Right renal pelvis (tissue), 4 donors: Measurements from ENCODE around the gene EHMT1. TPM values are rescaled to one million over a fixed set of nuclear protein-coding genes. Genes with fewer than 3 reads are reported as not detected.
"Not testable (repeated sequence)": the region's sequence is repeated elsewhere in the genome, so short reads cannot be mapped to it uniquely, and the experiment has no call there.

ENCODE experiments used
- DNase-seq, 4 donors: peaks; one replicate each; pipeline ENCODE4 v3.0.0-alpha.2; 2013; ENCODE audit warnings: low read depth in 4 of 4, low spot score in 3 of 4, missing footprints in 1 of 4
- polyA plus RNA-seq, 4 donors: library from polyadenylated mRNA; unstranded; fragments of 120-200 nt; gene quantifications; one replicate each; pipeline ENCODE4 v1.2.1, GENCODE V29; 2013; ENCODE audit not compliant: insufficient read length in 4 of 4

The EHMT1 gene
- polyA plus RNA-seq, 4 donors: 62.6 to 73.2 (median 71.3) TPM

GRCh38 chr9:137613738-137614523, 4.9 kb upstream of the EHMT1 start:
- no peak for DNase-seq

DNA sequence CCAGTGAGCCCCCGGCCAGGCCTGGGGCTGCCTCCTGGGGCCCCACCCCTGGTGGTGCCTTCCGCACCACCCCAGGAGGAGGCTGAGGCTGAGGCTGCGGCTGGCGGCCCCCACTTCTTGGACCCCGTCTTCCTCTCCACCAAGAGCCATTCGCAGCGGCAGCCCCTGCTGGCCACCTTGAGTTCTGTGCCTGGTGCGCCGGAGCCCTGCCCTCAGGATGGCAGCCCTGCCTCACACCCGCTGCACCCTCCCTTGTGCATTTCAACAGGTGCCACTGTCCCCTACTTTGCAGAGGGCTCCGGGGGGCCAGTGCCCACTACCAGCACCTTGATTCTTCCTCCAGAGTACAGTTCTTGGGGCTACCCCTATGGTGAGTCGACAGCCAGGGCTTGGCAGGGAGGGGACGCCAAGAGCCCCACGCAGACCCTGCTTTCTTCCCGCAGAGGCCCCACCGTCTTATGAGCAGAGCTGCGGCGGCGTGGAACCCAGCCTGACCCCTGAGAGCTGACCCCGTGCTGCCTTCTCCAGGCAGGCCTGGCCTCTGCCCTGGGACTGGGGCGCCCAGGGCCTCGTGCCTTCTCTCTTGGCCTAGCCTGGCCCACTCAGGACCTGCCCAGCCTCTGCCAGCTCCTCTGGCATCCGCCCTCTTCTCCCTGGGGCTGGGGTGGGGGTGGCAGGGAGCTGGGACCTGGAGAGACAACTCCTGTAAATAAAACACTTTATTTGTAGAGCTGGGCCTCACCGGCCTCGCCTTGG, 4.0 kb upstream of the EHMT1 start:
- no peak for DNase-seq

DNA sequence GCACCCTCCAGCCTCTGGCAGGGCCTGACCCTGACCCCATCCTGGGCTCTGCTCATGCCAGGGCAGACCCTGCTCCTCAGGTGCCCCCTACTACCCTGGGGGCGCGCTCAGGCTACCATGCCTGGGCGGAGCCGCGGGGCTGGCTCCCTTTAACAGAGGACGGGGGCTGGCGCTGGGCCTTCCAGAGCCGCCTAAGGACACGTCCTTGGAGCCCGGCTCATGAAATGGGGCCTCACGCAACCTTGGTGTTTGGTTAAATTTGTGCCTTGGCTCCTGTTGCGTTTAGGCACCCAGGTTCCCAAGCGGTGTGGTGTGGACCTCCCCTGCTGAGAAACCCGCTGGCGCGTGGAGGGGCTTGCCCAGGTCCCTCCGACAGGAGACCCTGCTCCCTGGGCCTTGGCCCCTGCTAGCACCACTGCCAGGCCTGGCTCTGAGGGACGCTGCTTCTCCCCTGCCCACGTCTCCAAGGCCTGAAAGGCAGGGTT, 3.4 kb upstream of the EHMT1 start:
- DNase-seq: no peak

DNA sequence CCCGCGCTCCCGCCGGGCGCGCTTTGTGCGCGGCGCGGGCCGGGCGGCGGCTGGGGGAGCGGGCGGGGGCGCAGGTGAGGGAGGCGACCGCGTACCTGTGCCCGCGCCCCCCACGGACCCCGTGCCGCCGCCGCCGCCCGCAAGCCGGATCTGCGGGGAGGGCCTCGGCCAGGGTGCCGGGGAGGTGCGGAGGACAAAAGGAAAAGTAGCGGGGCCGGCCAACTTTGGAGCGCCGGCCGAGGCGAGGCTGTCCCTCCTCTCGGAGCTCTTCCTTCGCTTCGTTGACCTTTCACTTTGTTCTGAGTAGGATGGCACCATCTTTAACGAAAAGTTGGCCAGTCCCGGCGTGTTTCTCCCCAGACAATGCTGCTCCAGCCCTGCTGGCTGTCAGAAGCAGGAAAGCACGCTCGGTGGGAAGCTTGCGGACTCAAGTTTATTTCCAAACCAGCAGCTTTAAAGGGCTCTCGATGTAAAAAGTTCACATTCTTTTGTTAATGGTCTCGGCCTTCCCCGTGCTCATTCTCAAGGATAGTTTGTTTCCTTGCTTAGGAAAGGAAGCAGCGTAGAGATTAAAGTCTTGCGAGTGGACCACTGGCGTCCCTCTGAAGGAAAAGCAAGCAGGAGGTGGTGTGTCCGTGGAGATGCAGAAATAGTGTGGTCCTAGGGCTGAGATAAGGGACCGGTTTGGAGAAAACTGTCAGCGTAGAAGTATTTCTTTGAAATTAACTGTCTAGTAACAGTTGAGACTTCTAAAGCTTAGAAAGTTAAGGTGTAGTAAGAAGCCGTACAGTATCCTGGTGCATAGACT, 639 bp downstream of the EHMT1 start:
- DNase-seq: no peak

DNA sequence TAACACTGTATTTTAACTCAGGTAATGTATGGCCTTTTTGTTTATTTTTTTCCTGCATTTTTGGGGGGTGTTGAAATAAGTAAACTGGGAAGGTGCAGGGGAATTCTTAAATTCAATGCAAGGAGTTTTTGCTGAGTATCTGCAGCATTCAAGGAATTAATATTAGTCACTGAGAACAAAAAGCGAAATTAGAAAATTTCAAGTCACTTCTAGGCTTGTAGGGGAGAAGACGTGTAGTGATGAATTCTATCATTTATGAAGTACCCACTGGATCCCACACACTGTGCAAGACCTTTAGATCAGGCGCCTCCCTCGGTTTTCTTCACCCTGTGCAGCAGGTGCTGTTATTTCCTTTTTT, 1.2 kb downstream of the EHMT1 start:
- no peak for DNase-seq

DNA sequence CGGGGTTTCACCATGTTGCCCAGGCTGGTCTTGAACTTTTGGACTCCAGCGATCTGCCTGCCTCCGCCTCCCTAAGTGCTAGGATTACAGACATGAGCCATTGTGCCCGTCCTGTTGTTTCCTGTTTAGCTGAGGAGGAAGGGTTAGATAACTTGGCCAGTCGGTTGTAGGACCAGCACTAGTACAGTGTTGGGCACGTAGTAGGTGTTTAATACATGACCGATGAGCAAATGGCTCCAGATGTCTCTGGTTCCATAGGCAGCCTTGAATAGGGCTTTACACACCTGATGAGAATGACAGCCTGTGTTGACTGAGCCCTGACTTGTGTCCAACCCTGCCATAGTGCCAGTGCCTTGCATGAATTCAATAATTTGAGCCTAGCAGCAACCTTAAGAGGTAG, 1.8 kb downstream of the EHMT1 start:
- DNase-seq: no peak

GRCh38 chr9:137621131-137621757, 2.4 kb downstream of the EHMT1 start:
- DNase-seq: no peak

- not testable (repeated sequence) for DNase-seq
These were observed 3.4 kb downstream of the EHMT1 start for GRCh38 chr9:137622211-137622610.

- DNase-seq: no peak
These were observed 7.7 kb downstream of the EHMT1 start for GRCh38 chr9:137626464-137626863.

GRCh38 chr9:137627406-137627805, 8.6 kb downstream of the EHMT1 start:
- not testable (repeated sequence) for DNase-seq

DNA sequence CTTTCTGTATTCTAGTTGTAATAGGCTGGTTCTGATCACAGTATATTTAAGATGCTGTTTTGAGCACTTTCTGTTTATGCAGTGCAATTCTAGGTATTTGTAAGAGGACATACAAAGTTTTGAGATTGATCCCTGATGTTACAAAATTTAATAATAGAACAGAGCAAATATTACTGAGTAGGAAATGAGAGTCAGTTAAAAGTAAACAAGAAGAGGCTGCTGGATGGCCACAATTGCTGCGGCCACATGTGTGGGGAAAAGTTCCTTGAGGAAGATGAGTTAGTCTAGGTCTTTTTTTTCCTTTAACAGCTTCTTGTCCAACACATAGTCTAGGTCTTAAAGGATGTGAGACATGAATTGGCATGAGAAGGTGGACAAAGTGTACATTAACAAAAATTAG, 11.3 kb downstream of the EHMT1 start:
- DNase-seq: no peak

DNA sequence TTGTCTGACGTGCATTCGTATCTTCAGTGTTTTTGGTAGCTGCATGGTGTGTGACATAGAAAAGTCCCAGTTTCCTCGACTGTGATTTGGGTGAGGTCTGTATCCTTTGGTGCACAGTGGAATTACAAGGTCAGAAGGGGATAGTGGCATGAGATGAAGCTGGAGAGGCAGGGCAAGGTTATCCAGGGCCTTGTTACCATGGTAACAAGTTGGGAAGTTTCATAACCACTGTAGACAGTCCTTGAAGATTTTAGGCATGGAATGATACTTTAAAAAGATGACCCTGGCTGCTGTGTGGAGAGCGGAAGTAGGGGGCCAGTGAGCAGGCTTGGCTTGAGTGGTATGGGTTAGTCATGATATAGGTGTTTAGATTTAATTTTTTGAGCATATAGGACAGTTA, 11.9 kb downstream of the EHMT1 start:
- DNase-seq: no peak

DNA sequence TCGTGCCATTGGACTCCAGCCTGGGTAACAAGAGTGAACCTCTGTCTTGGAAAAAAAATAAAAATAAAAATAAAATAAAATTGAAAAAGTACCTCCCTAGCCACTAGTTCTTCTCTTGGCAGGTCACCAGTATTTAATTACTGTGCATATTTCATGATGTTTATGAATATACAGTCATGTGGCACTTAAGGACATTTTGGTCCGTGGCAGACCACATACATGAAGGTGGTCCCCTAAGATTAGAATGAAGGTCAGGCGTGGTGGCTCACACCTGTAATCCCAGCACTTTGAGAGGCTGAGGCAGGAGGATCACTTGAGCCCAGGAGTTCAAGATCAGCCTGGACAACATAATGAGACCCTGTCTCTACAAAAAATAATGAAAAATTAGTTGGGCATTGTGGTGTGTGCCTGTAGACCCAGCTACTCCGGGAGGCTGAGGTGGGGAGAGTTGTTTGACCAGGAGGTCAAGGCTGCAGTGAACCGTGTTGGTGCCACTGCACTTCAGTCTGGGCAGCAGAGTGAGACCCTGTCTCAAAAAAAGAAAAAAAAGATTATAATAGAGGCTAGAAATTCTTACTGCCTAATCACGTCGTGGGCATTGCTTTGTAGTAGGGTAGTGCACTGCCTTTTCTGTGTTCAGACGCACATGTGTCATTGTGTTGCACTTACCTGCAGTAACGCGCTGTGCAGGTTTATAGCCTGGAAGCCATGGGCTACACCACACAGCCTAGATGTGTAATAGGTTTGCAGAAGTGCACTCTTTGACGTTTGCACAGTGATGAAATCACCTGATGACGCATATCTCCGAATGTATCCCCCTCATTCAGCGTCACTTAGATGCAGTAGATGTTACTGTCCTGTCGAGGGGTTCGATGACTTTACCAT, 12.8 kb downstream of the EHMT1 start:
- no peak for DNase-seq

- no peak for DNase-seq
These were observed 13.7 kb downstream of the EHMT1 start for GRCh38 chr9:137632230-137633161.

DNA sequence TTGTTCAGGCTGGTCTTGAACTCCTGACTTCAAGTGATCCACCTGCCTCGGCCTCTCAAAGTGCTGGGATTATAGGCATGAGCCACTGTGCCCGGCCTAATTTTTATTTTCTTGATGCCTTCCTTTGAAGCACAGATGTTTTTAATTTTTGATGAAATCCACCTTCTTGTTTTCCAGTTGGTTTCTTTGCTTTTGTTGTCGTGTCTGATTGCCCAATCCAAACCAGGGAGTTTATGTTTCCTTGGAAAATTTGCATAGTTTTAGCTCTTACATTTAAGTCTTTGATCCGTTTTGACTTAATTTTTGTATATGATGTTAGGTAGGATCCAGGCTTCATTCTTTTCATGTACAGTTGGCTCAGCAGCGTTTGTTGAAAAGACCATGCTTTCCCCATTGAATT, 15.2 kb downstream of the EHMT1 start:
- DNase-seq: no peak

DNA sequence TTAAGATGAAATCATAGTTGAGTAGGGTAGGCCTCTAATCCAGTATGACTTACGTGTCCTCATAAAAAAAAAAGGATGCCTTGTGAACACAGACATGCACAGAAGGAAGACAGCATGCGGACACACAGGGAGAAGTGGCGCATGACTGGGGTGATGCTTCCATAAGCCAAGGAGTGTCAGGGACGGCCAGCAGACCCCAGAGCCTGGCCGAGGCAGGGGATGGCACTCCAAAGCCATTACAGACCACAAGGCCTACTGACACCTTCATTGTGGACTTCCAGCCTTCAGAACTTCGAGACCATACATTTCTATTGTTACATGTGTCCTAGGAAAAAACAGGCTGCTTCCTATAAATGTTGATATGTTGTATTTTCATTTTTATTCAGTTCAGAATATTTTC, 19.9 kb downstream of the EHMT1 start:
- DNase-seq: no peak

DNA sequence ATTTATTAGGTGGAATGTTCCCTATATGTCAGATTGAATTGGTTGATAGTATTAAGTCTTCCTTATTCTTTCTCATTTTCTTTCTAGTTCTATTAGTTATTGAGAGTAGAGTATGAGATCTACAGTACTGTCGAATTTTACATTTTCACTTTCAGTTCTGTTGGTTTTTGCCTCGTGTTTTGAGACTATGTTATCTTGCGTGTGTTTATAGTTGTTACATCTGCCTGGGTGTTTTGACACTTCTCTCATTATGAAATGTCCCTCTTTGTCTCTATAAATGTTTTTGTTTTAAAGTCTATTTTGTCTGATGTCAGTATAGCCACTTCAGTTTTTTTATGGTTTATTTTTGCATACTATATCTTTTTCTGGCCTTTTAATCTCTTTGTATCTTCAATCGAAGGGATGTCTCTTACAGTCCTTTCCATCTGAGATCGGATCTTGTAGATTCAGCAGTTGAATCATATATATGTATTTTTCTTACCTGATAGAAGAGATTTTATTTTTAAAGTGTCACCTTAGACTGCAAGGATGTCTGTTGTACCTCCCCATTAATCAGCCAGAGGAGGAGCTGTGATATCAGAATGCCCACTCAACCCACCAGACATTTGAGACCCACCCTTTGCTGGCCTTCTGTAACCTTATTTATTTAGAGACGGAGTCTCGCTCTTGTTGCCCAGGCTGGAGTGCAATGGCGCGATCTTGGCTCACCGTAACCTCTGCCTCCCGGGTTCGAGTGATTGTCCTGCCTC, 20.7 kb downstream of the EHMT1 start:
- no peak for DNase-seq

GRCh38 chr9:137640862-137641261, 22.1 kb downstream of the EHMT1 start:
- DNase-seq: no peak
